SU-DHL-6 (cell line): ENCODE results near the gene MT1G.

Experiments used
- H2AFZ ChIP-seq: fragments of 200-600 bp; sonication (generic); 2 replicates; pipeline ENCODE4 v1.6.1; 2014; ENCODE audit warnings: low read depth, mild to moderate bottlenecking, moderate library complexity, mixed read lengths, antibody characterized with exemption, low read length; ENCODE audit not compliant: severe bottlenecking
- H3F3A ChIP-seq: fragments of 200-600 bp; shearing (Covaris generic); 2 replicates; pipeline ENCODE4 v1.6.0; 2016; ENCODE audit warnings: antibody characterized with exemption, mild to moderate bottlenecking; ENCODE audit not compliant: insufficient read depth
- H3K27ac ChIP-seq: fragments of 200-600 bp; sonication (generic); 2 replicates; pipeline ENCODE4 v1.5.1; 2016; ENCODE audit warnings: low read depth, mild to moderate bottlenecking, low read length, moderate library complexity, mixed read lengths
- H3K27me3 ChIP-seq: fragments of 200-600 bp; sonication (generic), shearing (Covaris generic); 2 replicates; pipeline ENCODE4 v1.6.0; 2014; ENCODE audit warnings: mild to moderate bottlenecking, low read length
- H3K36me3 ChIP-seq: fragments of 200-600 bp; sonication (generic); 2 replicates; pipeline ENCODE4 v1.6.1; 2014; ENCODE audit warnings: mild to moderate bottlenecking, low read length, mixed read lengths
- H3K4me2 ChIP-seq: fragments of 300-600, 200-600 bp; shearing (Covaris generic), sonication (generic); 2 replicates; pipeline ENCODE4 v1.6.0; 2014; ENCODE audit warnings: low read length, low read depth, mild to moderate bottlenecking; ENCODE audit not compliant: poor library complexity, severe bottlenecking
- H3K4me3 ChIP-seq: fragments of 200-600 bp; sonication (generic); 2 replicates; pipeline ENCODE4 v1.5.1; 2014; ENCODE audit warnings: antibody characterized with exemption, low read length, mild to moderate bottlenecking, mixed read lengths; ENCODE audit not compliant: insufficient read depth, poor library complexity, severe bottlenecking
- H3K79me2 ChIP-seq: fragments of 200-600 bp; sonication (generic); 2 replicates; pipeline ENCODE4 v1.6.1; 2014; ENCODE audit warnings: mild to moderate bottlenecking, low read length, moderate library complexity; ENCODE audit not compliant: insufficient read depth
- H3K9ac ChIP-seq: fragments of 200-600 bp; sonication (generic); 2 replicates; pipeline ENCODE4 v1.7.0; 2014; ENCODE audit warnings: mild to moderate bottlenecking, low read length
- H3K9me2 ChIP-seq: fragments of 200-600 bp; sonication (generic); replicated peaks from 2 replicates; pipeline ENCODE4 v1.6.1; 2014; ENCODE audit warnings: low read length; ENCODE audit not compliant: insufficient read depth
- H3K9me3 ChIP-seq: fragments of 200-600 bp; sonication (generic); 2 replicates; pipeline ENCODE4 v1.6.1; 2014; ENCODE audit warnings: low read length, mixed read lengths; ENCODE audit not compliant: insufficient read depth
- H4K20me1 ChIP-seq: fragments of 200-600 bp; sonication (generic); 2 replicates; pipeline ENCODE4 v1.6.1; 2014; ENCODE audit warnings: low read depth, mild to moderate bottlenecking, antibody characterized with exemption, low read length, moderate library complexity, mixed read lengths
- CTCF ChIP-seq: fragments of 200-600 bp; sonication (generic); IDR thresholded peaks from one replicate; pipeline ENCODE4 v1.5.1; 2017; ENCODE audit warnings: antibody characterized with exemption, mild to moderate bottlenecking, low read length, moderate library complexity; ENCODE audit not compliant: insufficient read depth, poor library complexity, severe bottlenecking
- EZH2phosphoT487 ChIP-seq: fragments of 200-600 bp; sonication (generic), shearing (Covaris generic); conservative IDR thresholded peaks from 2 replicates; pipeline ENCODE4 v1.6.1; 2018; ENCODE audit warnings: mild to moderate bottlenecking, antibody characterized with exemption, low read length, moderate library complexity, mixed read lengths

MT1G gene

GRCh38 chr16:56634715-56635440 is 33.0 kb downstream of the MT1G start:
- no peak overlapping the region for H3K4me3 ChIP-seq
- no peaks in the 10 kb centered on the region for H3K36me3 ChIP-seq
- H2AFZ ChIP-seq: no peak overlapping the region
- no peaks in the 10 kb centered on the region for H3K9me2 ChIP-seq
- no peaks in the 10 kb centered on the region for H3K79me2 ChIP-seq
- TF ChIP-seq CTCF: no peak
- no peak for TF ChIP-seq EZH2phosphoT487
- no peaks in the 10 kb centered on the region for H3K9me3 ChIP-seq
- no peaks in the 10 kb centered on the region for H3K27me3 ChIP-seq
- no peak overlapping the region for H3K27ac ChIP-seq
- H4K20me1 ChIP-seq: no peaks in the 10 kb centered on the region
- H3K9ac ChIP-seq: no peak overlapping the region
- no peaks in the 10 kb centered on the region for H3F3A ChIP-seq
- no peak overlapping the region for H3K4me2 ChIP-seq

GRCh38 chr16:56633535-56633934 is 34.3 kb downstream of the MT1G start:
- Histone ChIP-seq H3K27me3 (no peaks in the 10 kb centered on the region), H3K27ac (no peak overlapping the region), H4K20me1 (no peaks in the 10 kb centered on the region), H3K9ac (no peak overlapping the region), H3K9me2 (no peaks in the 10 kb centered on the region), H3F3A (no peaks in the 10 kb centered on the region), H3K4me2 (no peak overlapping the region), H2AFZ (no peak overlapping the region), H3K79me2 (no peaks in the 10 kb centered on the region), H3K4me3 (no peak overlapping the region), H3K9me3 (no peaks in the 10 kb centered on the region), H3K36me3 (no peaks in the 10 kb centered on the region)
- TF ChIP-seq CTCF: no peak
- TF ChIP-seq EZH2phosphoT487: no peak

DNA sequence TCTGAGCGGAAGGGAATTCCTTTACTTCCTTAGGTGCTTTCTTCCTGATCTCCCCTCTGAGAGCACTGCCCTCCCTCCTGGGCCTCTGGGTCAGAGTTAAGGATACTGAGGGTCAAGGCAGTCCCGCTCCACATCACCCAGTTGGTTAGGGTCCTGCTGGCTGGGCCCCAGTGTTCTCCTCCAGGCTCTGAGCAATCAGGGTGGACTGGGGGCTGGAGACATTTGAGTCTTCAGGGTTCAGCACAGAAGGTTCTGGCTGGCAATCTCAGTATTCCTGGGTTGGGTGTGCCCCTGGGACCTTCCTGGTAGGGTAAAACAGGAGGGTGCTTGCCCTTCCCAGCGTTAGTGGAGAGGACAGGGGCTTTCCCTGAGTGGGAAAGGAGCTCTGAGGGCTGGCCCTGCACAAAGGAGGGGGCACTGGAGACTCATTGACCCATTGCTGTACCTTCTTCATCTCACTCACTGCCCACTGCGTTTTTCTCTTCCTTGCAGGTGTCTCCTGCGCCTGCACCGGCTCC is 35.0 kb downstream of the MT1G start:
- H4K20me1 ChIP-seq: no peaks in the 10 kb centered on the region
- H3K9ac ChIP-seq: no peak overlapping the region
- H3K4me3 ChIP-seq: no peak overlapping the region
- no peaks in the 10 kb centered on the region for H3K27me3 ChIP-seq
- H3K9me2 ChIP-seq: no peaks in the 10 kb centered on the region
- no peaks in the 10 kb centered on the region for H3K9me3 ChIP-seq
- no peak for TF ChIP-seq CTCF
- TF ChIP-seq EZH2phosphoT487: no peak
- H3K79me2 ChIP-seq: no peaks in the 10 kb centered on the region
- no peaks in the 10 kb centered on the region for H3K36me3 ChIP-seq
- no peak overlapping the region for H3K4me2 ChIP-seq
- H3K27ac ChIP-seq: no peak overlapping the region
- no peak overlapping the region for H2AFZ ChIP-seq
- no peaks in the 10 kb centered on the region for H3F3A ChIP-seq
